ENCODE results near the gene TIMM22. TPM values are rescaled to one million over a fixed set of nuclear protein-coding genes. Genes with fewer than 3 reads are reported as not detected.

The TIMM22 gene
- total and polyA plus RNA-seq, 2 of the 13 experiments (the other 11 are each of a cell fraction or from before 2014, with no cell fraction given), result 6.2 to 15.5 TPM

GRCh38 chr17:980406-981291, 16.3 kb upstream of the TIMM22 start (continued):
- 0 out of 2 replicates have a peak, but pooled peaks have one; percentile 1 for TF ChIP-seq ZNF280B (CRISPR knock-in tag; IDR thresholded peaks at IDR 0.05; ENCODE audit: borderline replicate concordance)
- TF ChIP-seq ZFP36 (IDR thresholded peaks at IDR 0.05; ENCODE audit: borderline replicate concordance, low read depth, low read length, partially characterized antibody), result no peak
- TF ChIP-seq ZNF512 (CRISPR knock-in tag; IDR thresholded peaks at IDR 0.05), result no peak
- TF ChIP-seq ZSCAN29 (CRISPR knock-in tag; conservative IDR thresholded peaks at IDR 0.05), result 0 out of 2 replicates have a peak, but pooled peaks have one; percentile 69
- peak; percentile 99 for TF ChIP-seq ZNF121 (CRISPR knock-in tag; IDR thresholded peaks at IDR 0.05)
- TF ChIP-seq U2AF2 (IDR thresholded peaks at IDR 0.05; ENCODE audit: low read depth, low read length), result no peak
- TF ChIP-seq, protein P1, sequence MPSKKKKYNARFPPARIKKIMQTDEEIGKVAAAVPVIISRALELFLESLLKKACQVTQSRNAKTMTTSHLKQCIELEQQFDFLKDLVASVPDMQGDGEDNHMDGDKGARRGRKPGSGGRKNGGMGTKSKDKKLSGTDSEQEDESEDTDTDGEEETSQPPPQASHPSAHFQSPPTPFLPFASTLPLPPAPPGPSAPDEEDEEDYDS (CRISPR knock-in tag; IDR thresholded peaks at IDR 0.05), result no peak
- no peak for TF ChIP-seq ZNF558 (CRISPR knock-in tag; IDR thresholded peaks at IDR 0.05; ENCODE audit: borderline replicate concordance)
- TF ChIP-seq, protein P2, sequence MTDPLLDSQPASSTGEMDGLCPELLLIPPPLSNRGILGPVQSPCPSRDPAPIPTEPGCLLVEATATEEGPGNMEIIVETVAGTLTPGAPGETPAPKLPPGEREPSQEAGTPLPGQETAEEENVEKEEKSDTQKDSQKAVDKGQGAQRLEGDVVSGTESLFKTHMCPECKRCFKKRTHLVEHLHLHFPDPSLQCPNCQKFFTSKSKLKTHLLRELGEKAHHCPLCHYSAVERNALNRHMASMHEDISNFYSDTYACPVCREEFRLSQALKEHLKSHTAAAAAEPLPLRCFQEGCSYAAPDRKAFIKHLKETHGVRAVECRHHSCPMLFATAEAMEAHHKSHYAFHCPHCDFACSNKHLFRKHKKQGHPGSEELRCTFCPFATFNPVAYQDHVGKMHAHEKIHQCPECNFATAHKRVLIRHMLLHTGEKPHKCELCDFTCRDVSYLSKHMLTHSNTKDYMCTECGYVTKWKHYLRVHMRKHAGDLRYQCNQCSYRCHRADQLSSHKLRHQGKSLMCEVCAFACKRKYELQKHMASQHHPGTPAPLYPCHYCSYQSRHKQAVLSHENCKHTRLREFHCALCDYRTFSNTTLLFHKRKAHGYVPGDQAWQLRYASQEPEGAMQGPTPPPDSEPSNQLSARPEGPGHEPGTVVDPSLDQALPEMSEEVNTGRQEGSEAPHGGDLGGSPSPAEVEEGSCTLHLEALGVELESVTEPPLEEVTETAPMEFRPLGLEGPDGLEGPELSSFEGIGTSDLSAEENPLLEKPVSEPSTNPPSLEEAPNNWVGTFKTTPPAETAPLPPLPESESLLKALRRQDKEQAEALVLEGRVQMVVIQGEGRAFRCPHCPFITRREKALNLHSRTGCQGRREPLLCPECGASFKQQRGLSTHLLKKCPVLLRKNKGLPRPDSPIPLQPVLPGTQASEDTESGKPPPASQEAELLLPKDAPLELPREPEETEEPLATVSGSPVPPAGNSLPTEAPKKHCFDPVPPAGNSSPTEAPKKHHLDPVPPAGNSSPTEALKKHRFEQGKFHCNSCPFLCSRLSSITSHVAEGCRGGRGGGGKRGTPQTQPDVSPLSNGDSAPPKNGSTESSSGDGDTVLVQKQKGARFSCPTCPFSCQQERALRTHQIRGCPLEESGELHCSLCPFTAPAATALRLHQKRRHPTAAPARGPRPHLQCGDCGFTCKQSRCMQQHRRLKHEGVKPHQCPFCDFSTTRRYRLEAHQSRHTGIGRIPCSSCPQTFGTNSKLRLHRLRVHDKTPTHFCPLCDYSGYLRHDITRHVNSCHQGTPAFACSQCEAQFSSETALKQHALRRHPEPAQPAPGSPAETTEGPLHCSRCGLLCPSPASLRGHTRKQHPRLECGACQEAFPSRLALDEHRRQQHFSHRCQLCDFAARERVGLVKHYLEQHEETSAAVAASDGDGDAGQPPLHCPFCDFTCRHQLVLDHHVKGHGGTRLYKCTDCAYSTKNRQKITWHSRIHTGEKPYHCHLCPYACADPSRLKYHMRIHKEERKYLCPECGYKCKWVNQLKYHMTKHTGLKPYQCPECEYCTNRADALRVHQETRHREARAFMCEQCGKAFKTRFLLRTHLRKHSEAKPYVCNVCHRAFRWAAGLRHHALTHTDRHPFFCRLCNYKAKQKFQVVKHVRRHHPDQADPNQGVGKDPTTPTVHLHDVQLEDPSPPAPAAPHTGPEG (CRISPR knock-in tag; IDR thresholded peaks at IDR 0.05), result peak; percentile 41; the same call in 1 of the 2 replicates
- no peak for TF ChIP-seq NCOA2 (CRISPR knock-in tag; IDR thresholded peaks at IDR 0.05)
- no peak for TF ChIP-seq TCF12 (IDR thresholded peaks at IDR 0.05)
- no peak for TF ChIP-seq TCF12 (CRISPR knock-in tag; IDR thresholded peaks at IDR 0.05)
- TF ChIP-seq HOXA5 (CRISPR knock-in tag; IDR thresholded peaks at IDR 0.05), result 0 out of 2 replicates have a peak, but pooled peaks have one; percentile 27
- no peak for TF ChIP-seq ATF7-NPFF (CRISPR knock-in tag; IDR thresholded peaks at IDR 0.05; ENCODE audit: low read depth)
- no peak; the same call in 1 of the 2 replicates for TF ChIP-seq ESRRA (CRISPR knock-in tag; IDR thresholded peaks at IDR 0.05; ENCODE audit: low read depth)
- no peak for TF ChIP-seq IKZF1 (IDR thresholded peaks at IDR 0.05)
- TF ChIP-seq ZNF766 (CRISPR knock-in tag; IDR thresholded peaks at IDR 0.05; ENCODE audit: borderline replicate concordance), result no peak
- TF ChIP-seq, protein P3, sequence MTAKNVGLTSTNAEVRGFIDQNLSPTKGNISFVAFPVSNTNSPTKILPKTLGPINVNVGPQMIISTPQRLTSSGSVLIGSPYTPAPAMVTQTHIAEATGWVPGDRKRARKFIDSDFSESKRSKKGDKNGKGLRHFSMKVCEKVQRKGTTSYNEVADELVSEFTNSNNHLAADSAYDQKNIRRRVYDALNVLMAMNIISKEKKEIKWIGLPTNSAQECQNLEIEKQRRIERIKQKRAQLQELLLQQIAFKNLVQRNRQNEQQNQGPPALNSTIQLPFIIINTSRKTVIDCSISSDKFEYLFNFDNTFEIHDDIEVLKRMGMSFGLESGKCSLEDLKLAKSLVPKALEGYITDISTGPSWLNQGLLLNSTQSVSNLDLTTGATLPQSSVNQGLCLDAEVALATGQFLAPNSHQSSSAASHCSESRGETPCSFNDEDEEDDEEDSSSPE (CRISPR knock-in tag; IDR thresholded peaks at IDR 0.05), result peak; percentile 43; the same call in 1 of the 2 replicates
